IMR-90 (cell line): Measurements from ENCODE around the gene MYBPHL. TPM values are rescaled to one million over a fixed set of nuclear protein-coding genes. Genes with fewer than 3 reads are reported as not detected.
A peak's percentile ranks its signal among the peaks of the same experiment; 100 is the strongest.

Source experiments
- ATAC-seq: fragments of 200-7000 bp; cut with Tn5 transposase; 2 replicates; pipeline ENCODE4 v1.9.1; 2020; ENCODE audit warnings: low read depth, mild to moderate bottlenecking, moderate library complexity
- BruUV-seq: library from RNA; stranded (reverse); fragments of 400-500 nt; replicated peaks from 2 replicates; lab custom pipeline; 2021; lab: Mats Ljungman, UMichigan
- CTCF ChIA-PET: fragments of 300-600 bp; formaldehyde crosslinking; extraction: SDS; loops from one replicate; lab custom pipeline; 2021; ENCODE audit warnings: antibody characterized with exemption; lab: Yijun Ruan, JAX
- POLR2A ChIA-PET: fragments of 300-600 bp; sonication (Branson Sonifier 250); formaldehyde crosslinking; loops from one replicate; lab custom pipeline; 2022; ENCODE audit warnings: antibody characterized with exemption; ENCODE audit not compliant: unreplicated experiment; lab: Charles Lee
- DNase-seq: peaks from one replicate; pipeline ENCODE4 v3.0.0; 2013
- H2AFZ ChIP-seq: replicated peaks from 2 replicates; pipeline ENCODE3; 2013; ENCODE audit warnings: low read length, mild to moderate bottlenecking; ENCODE audit not compliant: poor library complexity
- H2AK5ac ChIP-seq: 2 replicates; pipeline ENCODE4 v1.6.1; 2013; ENCODE audit warnings: low read depth, low read length, inconsistent platforms
- H2AK9ac ChIP-seq: replicated peaks from 2 replicates; pipeline ENCODE3; 2013; ENCODE audit warnings: mild to moderate bottlenecking, low read depth, low read length, moderate library complexity; ENCODE audit not compliant: poor library complexity
- H2BK120ac ChIP-seq: 2 replicates; pipeline ENCODE4 v1.6.1; 2013; ENCODE audit warnings: low read depth, low read length, inconsistent platforms
- H2BK15ac ChIP-seq: 3 replicates; pipeline ENCODE4 v1.6.1; 2013; ENCODE audit warnings: low read depth, low read length, inconsistent platforms
- H2BK20ac ChIP-seq: 2 replicates; pipeline ENCODE4 v1.6.1; 2013; ENCODE audit warnings: low read depth, mild to moderate bottlenecking, inconsistent platforms, low read length, moderate library complexity
- H2BK5ac ChIP-seq: 2 replicates; pipeline ENCODE4 v1.6.1; 2013; ENCODE audit warnings: mild to moderate bottlenecking, low read depth, low read length, inconsistent platforms; ENCODE audit not compliant: poor library complexity, severe bottlenecking
- H3K14ac ChIP-seq: replicated peaks from 2 replicates; pipeline ENCODE4 v1.6.1; 2013; ENCODE audit warnings: low read depth, low read length, inconsistent platforms
- H3K18ac ChIP-seq: 2 replicates; pipeline ENCODE4 v1.6.1; 2013; ENCODE audit warnings: low read depth, low read length, control low read depth
- H3K23ac ChIP-seq: 2 replicates; pipeline ENCODE4 v1.6.1; 2013; ENCODE audit warnings: low read depth, low read length, inconsistent platforms
- H3K27ac ChIP-seq: 2 replicates; pipeline ENCODE4 v1.5.1; 2013; ENCODE audit warnings: mild to moderate bottlenecking, control low read depth, low read length; ENCODE audit not compliant: insufficient read depth
- H3K27me3 ChIP-seq: 2 replicates; pipeline ENCODE4 v1.6.1; 2013; ENCODE audit warnings: low read length; ENCODE audit not compliant: control insufficient read depth, insufficient read depth
- H3K36me3 ChIP-seq: 2 replicates; pipeline ENCODE4 v1.6.1; 2013; ENCODE audit warnings: low read length, mixed read lengths; ENCODE audit not compliant: control insufficient read depth, insufficient read depth
- H3K4ac ChIP-seq: 2 replicates; pipeline ENCODE4 v1.6.1; 2013; ENCODE audit warnings: low read depth, low read length, inconsistent platforms
- H3K4me1 ChIP-seq: 2 replicates; pipeline ENCODE4 v1.6.1; 2013; ENCODE audit warnings: low read length, mixed read lengths; ENCODE audit not compliant: control insufficient read depth, insufficient read depth
- H3K4me2 ChIP-seq: 2 replicates; pipeline ENCODE4 v1.6.1; 2013; ENCODE audit warnings: low read depth, mild to moderate bottlenecking, control low read depth, low read length, moderate library complexity
- H3K4me3 ChIP-seq: 2 replicates; pipeline ENCODE4 v1.5.1; 2013; ENCODE audit warnings: low read depth, mild to moderate bottlenecking, control low read depth, low read length, moderate library complexity; ENCODE audit not compliant: insufficient read depth
- H3K56ac ChIP-seq: 2 replicates; pipeline ENCODE4 v1.6.1; 2013; ENCODE audit warnings: low read length, inconsistent platforms; ENCODE audit not compliant: insufficient read depth; ENCODE audit errors: extremely low read depth
- H3K79me1 ChIP-seq, 2 experiments: 2 replicates each; pipeline ENCODE4 v1.6.1; 2013; ENCODE audit warnings: low read length in 2 of 2, inconsistent platforms in 1 of 2, low read depth in 1 of 2
- H3K9ac ChIP-seq: 2 replicates; pipeline ENCODE4 v1.6.1; 2013; ENCODE audit warnings: low read depth, low read length, control low read depth
- H3K9me1 ChIP-seq: 2 replicates; pipeline ENCODE4 v1.6.1; 2013; ENCODE audit warnings: low read length, inconsistent platforms; ENCODE audit not compliant: insufficient read depth
- H3K9me3 ChIP-seq: 2 replicates; pipeline ENCODE4 v1.6.1; 2013; ENCODE audit warnings: low read length; ENCODE audit not compliant: control insufficient read depth, insufficient read depth
- H4K20me1 ChIP-seq: 2 replicates; pipeline ENCODE4 v1.6.1; 2013; ENCODE audit warnings: low read length, inconsistent platforms; ENCODE audit not compliant: insufficient read depth
- H4K5ac ChIP-seq: 2 replicates; pipeline ENCODE4 v1.6.1; 2013; ENCODE audit warnings: mild to moderate bottlenecking, low read depth, low read length, control low read depth
- H4K8ac ChIP-seq, 2 experiments: 2 replicates each; pipeline ENCODE4 v1.6.1; 2013; ENCODE audit warnings: low read depth in 2 of 2, low read length in 2 of 2, control low read depth in 1 of 2, inconsistent platforms in 1 of 2
- H4K91ac ChIP-seq: 2 replicates; pipeline ENCODE4 v1.6.1; 2013; ENCODE audit warnings: low read depth, low read length, inconsistent platforms; ENCODE audit not compliant: insufficient read depth
- BHLHE40 ChIP-seq: fragments of 150-350 bp; IDR thresholded peaks from 2 replicates; pipeline ENCODE4 v1.6.1; 2016; ENCODE audit warnings: mild to moderate bottlenecking, low read depth, low read length
- CEBPB ChIP-seq: IDR thresholded peaks from 2 replicates; pipeline ENCODE4 v1.6.1; 2012; ENCODE audit warnings: low read depth, low read length, improper control_type of control experiment
- CHD1 ChIP-seq: IDR thresholded peaks from 2 replicates; pipeline ENCODE4 v1.6.1; 2012; ENCODE audit warnings: low read depth, low read length, improper control_type of control experiment
- CTCF ChIP-seq: conservative IDR thresholded peaks from 2 replicates; pipeline ENCODE4 v1.5.1; 2012; ENCODE audit warnings: mild to moderate bottlenecking, low read depth, low read length, improper control_type of control experiment
- ELK1 ChIP-seq: fragments of 150-350 bp; IDR thresholded peaks from 2 replicates; pipeline ENCODE4 v1.6.1; 2016; ENCODE audit warnings: low read depth, mild to moderate bottlenecking, low read length, moderate library complexity, borderline replicate concordance
- MAFK ChIP-seq: IDR thresholded peaks from 2 replicates; pipeline ENCODE4 v1.6.1; 2012; ENCODE audit warnings: low read depth, low read length, improper control_type of control experiment
- MAZ ChIP-seq: IDR thresholded peaks from 2 replicates; pipeline ENCODE4 v1.6.1; 2012; ENCODE audit warnings: low read depth, mild to moderate bottlenecking, low read length, improper control_type of control experiment, moderate library complexity, borderline replicate concordance
- MXI1 ChIP-seq: IDR thresholded peaks from 2 replicates; pipeline ENCODE4 v1.6.1; 2012; ENCODE audit warnings: low read depth, mild to moderate bottlenecking, low read length, moderate library complexity, borderline replicate concordance
- POLR2A ChIP-seq: IDR thresholded peaks from 2 replicates; pipeline ENCODE4 v1.6.1; 2012; ENCODE audit warnings: mild to moderate bottlenecking, low read depth, low read length
- RAD21 ChIP-seq: IDR thresholded peaks from 2 replicates; pipeline ENCODE4 v1.6.1; 2012; ENCODE audit warnings: low read length, improper control_type of control experiment
- RCOR1 ChIP-seq: IDR thresholded peaks from 2 replicates; pipeline ENCODE4 v1.6.1; 2012; ENCODE audit warnings: mild to moderate bottlenecking, low read length, improper control_type of control experiment; ENCODE audit not compliant: insufficient replicate concordance
- RFX5 ChIP-seq: IDR thresholded peaks from 2 replicates; pipeline ENCODE4 v1.8.0; 2012; ENCODE audit warnings: low read depth, mild to moderate bottlenecking, low read length, moderate library complexity
- SMC3 ChIP-seq: fragments of 150-350 bp; IDR thresholded peaks from 2 replicates; pipeline ENCODE4 v1.6.1; 2016; ENCODE audit warnings: low read depth, mild to moderate bottlenecking, antibody characterized with exemption, low read length, moderate library complexity
- USF2 ChIP-seq: fragments of 150-350 bp; IDR thresholded peaks from 2 replicates; pipeline ENCODE4 v1.6.1; 2017; ENCODE audit warnings: mild to moderate bottlenecking, antibody characterized with exemption, low read length, low read depth
- WGBS, 2 experiments: methylation state at CpG; one replicate each; pipeline versions ENCODE4 v1.1.5 to v1.1.7; 2013; ENCODE audit warnings: missing lambda C conversion rate in 2 of 2; ENCODE audit not compliant: insufficient read length in 1 of 2; ENCODE audit errors: extremely low coverage in 2 of 2; 5-methylcytosine and 5-hydroxymethylcytosine counted together
- dilution Hi-C: fragments of 300-500 bp; cut with HindIII; formaldehyde crosslinking; loops from one replicate; pipeline ENCODE4 v1.14.3; 2018; ENCODE audit warnings: low sequenced_read_pairs; ENCODE audit not compliant: unreplicated experiment
- in situ Hi-C: fragments of 300-500 bp; cut with MboI; formaldehyde crosslinking; loops from 3 replicates; pipeline ENCODE4 v1.14.3; 2019; ENCODE audit warnings: low sequenced_read_pairs, inconsistent platforms, mixed read lengths
- intact Hi-C: fragments of 100-400 bp; cut with micrococcal nuclease; formaldehyde crosslinking; loops from 2 replicates; pipeline ENCODE4 v1.10.0; 2022
- polyA plus RNA-seq, 3 experiments: library from polyadenylated mRNA; depleted of rRNA; stranded (reverse); fragments of >200 nt; gene quantifications; 2 replicates each; pipeline ENCODE4 v1.2.3, GENCODE V29; 2012; ENCODE audit warnings: low replicate concordance in 1 of 3
- total RNA-seq: library from RNA; depleted of rRNA; stranded (reverse); fragments of >200 nt; gene quantifications from 2 replicates; pipeline ENCODE4 v1.2.3, GENCODE V29; 2012

Gene MYBPHL
- total and polyA plus RNA-seq, 2 of the 4 experiments (the other 2 are of a cell fraction) = 0.07 TPM; not detected in 1

- ChIA-PET POLR2A (no interaction called here), CTCF (no interaction called here)
- ATAC-seq = no peak
- in situ Hi-C loops = no loop called here
- BruUV-seq = no TSS peak
- Histone ChIP-seq H3K56ac (no peak overlapping the region), H3K27ac (no peak overlapping the region), H3K18ac (no peak overlapping the region; the same call in 1 of the 2 replicates), H4K8ac (peak overlapping the region in 1 of 2 experiments; percentile 9; a peak in 1 of 4 replicates), H3K4ac (peak overlapping the region; percentile 31), H3K14ac (no peak overlapping the region), H3K23ac (no peak overlapping the region), H3K79me1 (peaks cover 0 to 17% of the 10 kb centered on the region in 2 experiments; a peak in 3 of 4 replicates), H3K36me3 (peaks cover 1% of the 10 kb centered on the region; the same call in 1 of the 2 replicates), H3K4me3 (no peak overlapping the region), H3K9ac (no peak overlapping the region; the same call in 1 of the 2 replicates), H3K9me1 (peaks cover 5% of the 10 kb centered on the region; the same call in 1 of the 2 replicates), H2BK120ac (peak overlapping the region; percentile 38; the same call in 1 of the 2 replicates), H3K4me1 (peaks cover 14% of the 10 kb centered on the region), H2AK9ac (peak overlapping the region; percentile 18), H2AFZ (no peak overlapping the region), H4K5ac (no peak overlapping the region; the same call in 1 of the 2 replicates), H3K4me2 (no peak overlapping the region), H2BK20ac (no peak overlapping the region), H4K91ac (no peak overlapping the region; the same call in 1 of the 2 replicates), H3K27me3 (no peaks in the 10 kb centered on the region), H2BK15ac (0 out of 3 replicates have a peak overlapping the region, but pooled peaks have one; percentile 23), H3K9me3 (no peaks in the 10 kb centered on the region), H4K20me1 (no peaks in the 10 kb centered on the region), H2AK5ac (peak overlapping the region; percentile 11; the same call in 1 of the 2 replicates), H2BK5ac (no peak overlapping the region)
- no peak for DNase-seq
- 92% methylated on average over 13 of the region's 30 CpGs; no CpG with 5 or more reads in 1 of the 2 experiments for WGBS, 2 experiments
- dilution Hi-C loops = no loop called here
- intact Hi-C loops = no loop called here
- TF ChIP-seq CHD1 (no peak), MXI1 (no peak), CTCF (no peak), BHLHE40 (no peak), RFX5 (no peak), MAFK (no peak), CEBPB (no peak), USF2 (no peak), ELK1 (no peak), RAD21 (no peak), MAZ (no peak), RCOR1 (no peak), POLR2A (no peak), SMC3 (no peak)
Observed at GRCh38 chr1:109273570-109274288, 33.1 kb downstream of the MYBPHL start.
